ENCODE data around the gene TRIM58. TPM values are rescaled to one million over a fixed set of nuclear protein-coding genes. Genes with fewer than 3 reads are reported as not detected.
A peak's percentile ranks its signal among the peaks of the same experiment; 100 is the strongest.

TRIM58 gene
- total RNA-seq, 4 donors from 2014 or later = 0.42 to 7.3 (median 1.9) TPM

GRCh38 chr1:247865416-247865815 lies 8.4 kb downstream of the TRIM58 start:
- TF ChIP-seq CTCF (IDR thresholded peaks at IDR 0.05) (no peak), POLR2A (IDR thresholded peaks at IDR 0.05; ENCODE audit: low read depth) (no peak), EP300 (IDR thresholded peaks at IDR 0.05) (no peak), POLR2AphosphoS5 (IDR thresholded peaks at IDR 0.05) (no peak)
- H3K36me3 ChIP-seq = peaks cover 0 to 65% (median 0%) of the 10 kb centered on the region in 4 donors
- no peaks in the 10 kb centered on the region for H3K4me1 ChIP-seq
- intact Hi-C loops (cut with DNase I) = no loop called here
- no peaks in the 10 kb centered on the region for H3K9me3 ChIP-seq
- no peak overlapping the region for H3K27ac ChIP-seq (replicated peaks in 1 of 4)
- 75% methylated on average over 6 of the region's 6 CpGs for WGBS
- no peaks in the 10 kb centered on the region for H3K27me3 ChIP-seq
- H3K4me3 ChIP-seq = no peak overlapping the region
- DNase-seq (ENCODE audit: extremely low spot score) = no peak

GRCh38 chr1:247883346-247883745 lies 26.4 kb downstream of the TRIM58 start:
- Histone ChIP-seq H3K4me1 (no peaks in the 10 kb centered on the region), H3K36me3 (peaks cover 0 to 3% (median 0%) of the 10 kb centered on the region in 4 donors), H3K4me3 (no peak overlapping the region), H3K27me3 (no peaks in the 10 kb centered on the region), H3K9me3 (no peaks in the 10 kb centered on the region), H3K27ac (replicated peaks in 1 of 4) (no peak overlapping the region)
- TF ChIP-seq POLR2AphosphoS5 (IDR thresholded peaks at IDR 0.05) = no peak
- no peak for TF ChIP-seq EP300 (IDR thresholded peaks at IDR 0.05)
- no peak for TF ChIP-seq CTCF (IDR thresholded peaks at IDR 0.05)
- TF ChIP-seq POLR2A (IDR thresholded peaks at IDR 0.05; ENCODE audit: low read depth) = no peak
- 82% methylated on average over 5 of the region's 9 CpGs for WGBS
- no peak for DNase-seq (ENCODE audit: extremely low spot score)
- intact Hi-C loops (cut with DNase I) = no loop called here

- Histone ChIP-seq H3K4me1 (no peaks in the 10 kb centered on the region), H3K9me3 (no peaks in the 10 kb centered on the region), H3K27me3 (no peaks in the 10 kb centered on the region), H3K27ac (replicated peaks in 1 of 4) (no peak overlapping the region), H3K4me3 (no peak overlapping the region), H3K36me3 (peaks cover 0 to 3% (median 0%) of the 10 kb centered on the region in 4 donors)
- DNase-seq (ENCODE audit: extremely low spot score) = peak; percentile 53
- WGBS = 87% methylated on average over 10 of the region's 10 CpGs
- intact Hi-C loops (cut with DNase I) = no loop called here
- TF ChIP-seq EP300 (IDR thresholded peaks at IDR 0.05) (no peak), CTCF (IDR thresholded peaks at IDR 0.05) (no peak), POLR2AphosphoS5 (IDR thresholded peaks at IDR 0.05) (no peak), POLR2A (IDR thresholded peaks at IDR 0.05; ENCODE audit: low read depth) (no peak)
These were observed 27.9 kb downstream of the TRIM58 start for GRCh38 chr1:247884797-247885413.

GRCh38 chr1:247895163-247895637 lies 38.2 kb downstream of the TRIM58 start, which contains the start of gene OR2W3:
TSS of gene OR2W3 (plus strand) at chr1:247895587. CDS start at chr1:247895587, 0 bp downstream.
- 44% methylated on average over 2 of the region's 2 CpGs for WGBS
- TF ChIP-seq EP300 (IDR thresholded peaks at IDR 0.05) (no peak), CTCF (IDR thresholded peaks at IDR 0.05) (no peak)
- Histone ChIP-seq H3K4me3 (no peak within 1 kb of the TSS), H3K27ac (replicated peaks in 1 of 4) (no peak within 1 kb of the TSS), H3K4me1 (no peaks in the 10 kb centered on the region), H3K9me3 (peaks cover 0 to 10% (median 0%) of the 10 kb centered on the region in 4 donors), H3K27me3 (no peaks in the 10 kb centered on the region), H3K36me3 (no peaks in the 10 kb centered on the region)
- no peak for DNase-seq (ENCODE audit: extremely low spot score)
- intact Hi-C loops (cut with DNase I) = no loop called here

- WGBS = 84% methylated on average over 8 of the region's 14 CpGs
- H3K36me3 ChIP-seq = no peaks in the 10 kb centered on the region
These were observed 39.0 kb downstream of the TRIM58 start for GRCh38 chr1:247895976-247896375.

More at GRCh38 chr1:247895976-247896375, 39.0 kb downstream of the TRIM58 start:
- no peak overlapping the region for H3K4me3 ChIP-seq
- intact Hi-C loops (cut with DNase I) = no loop called here
- H3K27me3 ChIP-seq = no peaks in the 10 kb centered on the region
- H3K27ac ChIP-seq (replicated peaks in 1 of 4) = no peak overlapping the region
- no peaks in the 10 kb centered on the region for H3K4me1 ChIP-seq
- peaks cover 0 to 10% (median 0%) of the 10 kb centered on the region in 4 donors for H3K9me3 ChIP-seq
- no peak for TF ChIP-seq POLR2A (IDR thresholded peaks at IDR 0.05; ENCODE audit: low read depth)
- no peak for TF ChIP-seq CTCF (IDR thresholded peaks at IDR 0.05)
- TF ChIP-seq POLR2AphosphoS5 (IDR thresholded peaks at IDR 0.05) = no peak
- TF ChIP-seq EP300 (IDR thresholded peaks at IDR 0.05) = no peak
- no peak for DNase-seq (ENCODE audit: extremely low spot score)

All from esophagus muscularis mucosa (tissue), 4 donors.